CD4-positive, alpha-beta T cell treated with Interferon alpha-2 for 1 hour (primary cell): ENCODE data around the gene ADAMTSL1.

Experiments used
- DNase-seq, 2 donors: peaks; one replicate each; pipeline ENCODE4 v3.0.0-alpha.2; 2020 to 2022

The ADAMTSL1 gene

DNA sequence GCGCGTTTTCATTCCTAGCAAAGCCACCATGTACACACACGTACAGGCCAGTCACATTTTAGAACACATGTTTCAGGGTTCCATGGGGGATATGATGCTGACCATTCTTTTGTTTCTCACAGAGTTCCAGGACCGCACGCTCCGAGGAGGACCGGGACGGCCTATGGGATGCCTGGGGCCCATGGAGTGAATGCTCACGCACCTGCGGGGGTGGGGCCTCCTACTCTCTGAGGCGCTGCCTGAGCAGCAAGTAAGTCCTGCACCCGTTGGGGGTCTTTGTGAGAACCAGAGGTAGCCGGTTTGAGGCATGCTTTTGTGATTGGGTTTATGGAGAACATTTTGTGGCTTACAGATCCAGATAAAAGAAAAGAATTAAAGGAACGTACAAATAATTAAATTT is 30.8 kb downstream of the ADAMTSL1 start:
- DNase-seq: no peak

DNA sequence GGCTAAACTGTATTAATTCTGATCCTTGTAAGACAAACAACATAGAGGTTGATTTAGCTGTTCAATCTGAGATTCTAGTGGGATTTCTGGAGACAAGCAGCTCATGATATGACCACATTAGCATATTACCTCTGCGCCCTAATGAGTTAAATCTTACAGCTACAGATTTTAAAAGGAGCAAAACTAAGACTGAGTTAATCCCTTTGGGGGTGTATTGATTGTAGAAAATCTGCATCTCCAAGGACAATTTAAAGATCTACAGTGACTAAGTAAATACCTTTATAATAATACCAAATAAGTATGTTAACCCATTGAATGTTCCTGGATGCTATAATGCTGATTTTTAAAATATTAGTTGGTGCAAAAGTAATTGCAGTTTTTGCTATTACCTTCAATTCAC is 33.2 kb downstream of the ADAMTSL1 start:
- DNase-seq: no peak

DNA sequence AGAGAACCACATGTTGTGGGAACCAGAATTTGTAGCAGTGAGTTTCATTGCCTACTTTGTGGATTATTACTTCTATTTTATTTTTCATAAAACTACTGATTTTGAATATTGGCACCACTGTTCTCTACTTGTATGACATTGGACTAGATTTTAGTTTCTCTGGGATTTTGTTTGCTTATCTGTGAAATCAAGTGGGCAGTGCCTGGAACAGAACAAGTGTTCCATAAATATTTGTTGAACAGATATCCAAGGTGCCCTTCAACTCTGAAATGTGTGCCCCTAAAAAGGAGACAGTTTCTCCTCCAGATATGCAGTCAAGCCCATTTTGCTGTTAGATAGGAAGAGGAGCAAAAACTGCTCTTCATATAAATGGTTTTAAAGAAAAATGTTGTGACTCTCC is 42.6 kb downstream of the ADAMTSL1 start:
- DNase-seq: no peak

DNA sequence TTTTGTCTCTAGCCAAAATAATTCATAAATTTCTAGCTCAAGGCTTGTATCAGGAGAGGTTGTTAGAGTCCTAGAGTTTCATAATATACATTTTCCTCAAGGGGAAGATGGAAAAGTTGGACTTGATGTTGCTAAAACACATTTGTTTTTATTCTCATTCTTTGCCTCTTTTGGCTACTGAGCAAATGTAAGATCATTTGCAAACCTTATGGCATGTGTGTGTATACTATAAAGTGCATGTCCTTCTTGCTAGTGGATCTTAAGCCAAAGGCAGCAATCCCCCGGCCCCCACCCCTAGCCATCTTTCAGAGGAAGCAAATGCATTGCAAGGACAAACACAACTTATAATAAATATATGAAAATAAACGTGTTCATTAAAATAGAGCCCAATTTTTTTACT is 43.0 kb downstream of the ADAMTSL1 start:
- DNase-seq: no peak

GRCh38 chr9:18520416-18521047 is 46.6 kb downstream of the ADAMTSL1 start:
- no peak for DNase-seq

GRCh38 chr9:18526685-18527084 is 52.7 kb downstream of the ADAMTSL1 start:
- no peak for DNase-seq

DNA sequence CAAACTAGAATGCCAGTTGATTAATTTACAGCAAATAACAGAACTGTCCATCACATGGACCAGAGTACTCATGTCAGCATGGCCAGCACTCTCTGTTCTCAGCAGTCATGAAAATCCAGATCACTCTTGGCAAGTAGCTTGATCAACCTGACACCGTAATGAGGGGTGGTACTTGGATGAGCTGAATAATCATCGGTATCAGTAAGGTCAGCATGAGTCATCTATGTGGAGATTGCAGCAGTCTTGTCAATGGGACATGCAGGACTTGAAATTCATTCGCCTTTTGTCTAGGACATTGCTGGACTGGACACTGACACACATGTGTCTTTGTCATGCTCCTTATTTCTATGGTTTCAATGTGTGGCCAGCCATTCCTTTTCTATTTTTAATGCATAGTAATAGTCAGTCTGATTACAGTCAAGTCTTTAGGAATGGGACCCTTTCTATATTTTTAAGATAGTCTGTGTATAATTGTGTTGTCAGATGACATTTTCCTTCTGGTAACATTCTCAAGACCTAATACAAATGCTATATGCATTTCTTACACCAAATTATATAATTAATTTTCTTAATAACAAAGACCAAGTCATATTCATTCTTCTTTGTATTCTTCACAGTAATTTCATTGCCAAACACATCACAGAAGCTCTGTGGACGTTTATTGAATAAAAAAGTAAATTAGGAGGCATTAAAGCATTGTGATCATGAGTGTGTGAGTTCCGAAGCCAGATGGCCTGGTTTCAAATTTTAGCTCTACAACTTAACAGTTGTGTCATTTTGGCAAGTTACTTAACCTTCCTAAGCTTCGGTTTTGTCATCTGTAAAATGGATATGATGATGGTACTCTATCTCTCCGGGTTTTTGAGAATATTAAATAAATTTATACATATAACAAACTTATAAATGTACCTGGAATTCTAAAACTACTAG is 57.4 kb downstream of the ADAMTSL1 start:
- DNase-seq: no peak

DNA sequence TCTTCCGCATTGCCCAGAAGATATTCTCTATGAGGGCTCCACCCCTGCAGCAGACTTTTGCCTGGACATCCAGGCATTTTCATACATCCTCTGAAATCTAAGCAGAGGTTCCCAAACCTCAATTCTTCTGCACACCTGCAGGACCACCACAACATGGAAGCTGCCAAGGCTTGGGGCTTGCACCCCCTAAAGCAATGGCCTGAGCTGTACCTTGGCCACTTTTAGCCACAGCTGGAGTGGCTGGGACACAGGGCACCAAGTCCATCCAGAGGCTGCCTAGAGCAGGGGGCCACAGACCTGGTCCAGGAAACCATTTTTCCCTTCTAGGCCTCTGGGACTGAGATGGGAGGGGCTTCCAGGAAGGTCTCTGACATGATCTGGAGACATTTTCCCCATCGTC is 60.7 kb downstream of the ADAMTSL1 start:
- DNase-seq: no peak

- DNase-seq: no peak
Measured at GRCh38 chr9:18536554-18536953, 62.6 kb downstream of the ADAMTSL1 start.

GRCh38 chr9:18539203-18539693 is 65.3 kb downstream of the ADAMTSL1 start:
- no peak for DNase-seq

DNA sequence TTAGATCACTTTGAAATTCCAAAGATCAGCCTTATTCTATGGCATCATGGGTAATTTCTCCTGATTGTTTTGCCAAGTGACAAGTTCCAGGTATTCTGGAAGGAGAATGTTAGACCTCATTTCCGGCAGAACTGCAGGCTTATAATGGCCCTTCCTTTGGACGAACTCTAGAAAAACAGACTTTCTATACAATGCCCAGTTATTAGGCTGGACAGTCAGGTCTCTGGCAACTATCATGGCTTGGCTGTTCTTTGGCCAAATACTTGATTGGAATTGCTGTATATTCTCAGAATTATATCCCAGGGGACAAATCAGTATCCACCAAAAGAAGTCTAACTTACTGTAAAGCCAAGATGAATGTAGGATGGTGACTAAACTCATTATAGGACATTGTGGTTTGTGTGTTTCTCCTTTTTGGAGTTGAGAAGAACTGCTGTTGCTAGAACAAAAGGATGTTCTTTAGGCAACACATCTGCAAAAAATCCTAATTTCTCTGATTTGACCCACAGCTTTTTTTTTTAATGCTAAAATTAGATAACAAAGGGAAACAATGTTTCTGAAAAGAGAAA is 69.0 kb downstream of the ADAMTSL1 start:
- no peak for DNase-seq

- DNase-seq: no peak
Measured at GRCh38 chr9:18543406-18544192, 69.6 kb downstream of the ADAMTSL1 start.

DNA sequence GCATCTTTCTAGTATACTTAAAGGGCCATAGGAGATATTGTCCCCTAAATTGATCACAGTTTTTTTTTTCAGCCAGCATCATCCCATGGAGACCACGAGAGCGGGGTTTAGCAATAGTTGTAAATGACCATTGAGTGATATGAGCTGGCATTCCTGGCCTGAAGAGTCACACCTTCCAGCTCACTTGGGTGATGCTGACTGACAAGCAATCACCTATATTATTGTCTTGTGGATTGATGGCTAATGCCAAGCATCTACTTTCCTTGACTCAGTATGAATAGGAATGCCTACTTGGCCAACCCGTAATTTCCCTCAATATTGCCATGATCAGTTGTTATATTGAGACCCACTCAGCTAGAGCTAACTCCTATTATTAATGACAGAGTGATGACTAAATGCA is 70.5 kb downstream of the ADAMTSL1 start:
- DNase-seq: no peak

DNA sequence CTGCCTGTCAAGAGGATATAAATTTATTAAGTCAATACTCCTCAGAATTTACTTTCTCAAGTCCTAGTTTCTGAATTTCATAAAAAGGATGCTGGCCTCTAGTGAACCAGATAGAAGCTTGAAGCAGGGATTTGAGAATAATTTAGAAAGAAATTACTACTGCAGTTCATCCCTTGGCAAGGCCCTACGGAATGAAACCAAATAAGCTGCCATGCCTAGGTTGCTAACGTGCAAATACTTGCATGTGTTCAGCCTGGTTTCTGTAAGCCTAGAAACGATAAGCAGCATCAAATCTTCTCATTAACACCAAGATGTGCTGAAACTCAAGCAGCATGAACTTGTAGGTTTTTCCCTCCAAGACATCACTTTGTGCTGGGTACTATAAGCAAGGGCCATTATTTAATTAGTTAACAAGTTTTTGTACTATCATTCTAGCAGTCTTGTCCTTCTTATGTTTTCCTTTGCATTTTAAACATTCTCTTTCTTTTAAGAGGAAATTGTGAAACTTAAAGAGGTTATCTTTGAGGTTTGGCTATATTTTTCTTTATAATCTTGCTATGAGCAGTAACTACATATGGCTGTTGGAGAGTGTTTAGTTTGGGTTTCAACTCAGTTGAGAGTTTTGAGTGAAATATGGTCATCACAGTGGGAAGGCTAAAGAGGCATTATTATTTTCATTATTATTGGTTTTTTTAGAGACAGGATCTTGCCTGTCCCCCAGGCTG is 71.8 kb downstream of the ADAMTSL1 start:
- DNase-seq: no peak

DNA sequence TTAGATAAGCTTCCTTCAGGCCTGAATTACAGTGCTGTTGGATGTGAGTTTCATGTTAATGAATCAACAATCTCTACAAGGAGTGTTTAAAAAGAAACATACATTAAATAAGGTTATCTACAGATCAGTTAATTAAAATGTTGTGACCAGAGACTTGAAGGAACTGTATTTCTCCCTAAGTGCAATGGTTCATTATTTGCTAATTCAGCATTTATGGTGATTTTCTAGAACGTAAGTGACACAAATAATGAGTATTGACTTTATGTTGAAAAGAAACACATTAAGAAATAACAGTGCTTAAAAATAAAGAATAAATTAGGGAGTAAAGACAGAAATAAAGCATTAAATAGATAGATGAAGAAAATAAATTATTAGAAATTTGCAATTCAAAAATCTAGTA is 74.5 kb downstream of the ADAMTSL1 start:
- DNase-seq: no peak

GRCh38 chr9:18549772-18550171 is 75.8 kb downstream of the ADAMTSL1 start:
- no peak for DNase-seq

DNA sequence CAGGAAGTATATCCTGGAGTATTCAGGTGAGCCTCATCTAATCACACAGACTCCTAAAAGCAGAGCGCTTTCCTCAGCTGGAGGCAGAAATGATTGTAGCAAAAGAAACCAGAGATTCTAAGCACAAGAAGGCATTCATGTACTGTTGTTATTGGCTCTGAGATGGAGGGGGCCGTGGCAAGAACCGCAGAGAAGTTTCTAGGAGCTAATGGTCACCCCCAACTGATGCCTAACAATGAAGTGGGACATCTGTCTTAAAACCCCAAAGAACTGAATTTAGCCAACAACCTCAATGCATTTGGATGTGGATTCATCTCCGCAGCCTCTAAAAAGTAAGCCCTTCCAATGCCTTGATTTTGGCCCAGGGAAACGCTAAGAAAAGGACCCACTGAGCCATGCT is 76.3 kb downstream of the ADAMTSL1 start:
- DNase-seq: no peak

GRCh38 chr9:18554244-18554643 is 80.3 kb downstream of the ADAMTSL1 start:
- DNase-seq: no peak

- DNase-seq: no peak
Measured at GRCh38 chr9:18555105-18555883, 81.3 kb downstream of the ADAMTSL1 start.

- DNase-seq: no peak
Measured at GRCh38 chr9:18564018-18564880, 90.3 kb downstream of the ADAMTSL1 start.

- DNase-seq: no peak
Measured at GRCh38 chr9:18566121-18566520, 92.2 kb downstream of the ADAMTSL1 start.
